ENCODE data around the gene FCN3. TPM values are rescaled to one million over a fixed set of nuclear protein-coding genes. Genes with fewer than 3 reads are reported as not detected.

Gene FCN3
- total and polyA plus RNA-seq, 9 of the 15 experiments (the other 6 are each of a cell fraction or from before 2014, with no cell fraction given), result 0.49 TPM; not detected in 8

GRCh38 chr1:27388337-27389005 is 13.8 kb upstream of the FCN3 start (continued):
- TF ChIP-seq REST (IDR thresholded peaks at IDR 0.05; ENCODE audit: borderline replicate concordance) (peak; percentile 85), REST (CRISPR knock-in tag; IDR thresholded peaks at IDR 0.05; ENCODE audit: low read depth) (no peak), MCM5 (IDR thresholded peaks at IDR 0.05; ENCODE audit: low read depth) (no peak), HMG20B (CRISPR knock-in tag; IDR thresholded peaks at IDR 0.05) (no peak), ZZZ3 (IDR thresholded peaks at IDR 0.05) (no peak), ZNF431 (CRISPR knock-in tag; IDR thresholded peaks at IDR 0.05) (no peak), KLF10 (CRISPR knock-in tag; IDR thresholded peaks at IDR 0.05) (no peak), TCFL5 (CRISPR knock-in tag; conservative IDR thresholded peaks at IDR 0.05) (no peak), ARNT (IDR thresholded peaks at IDR 0.05) (0 out of 4 replicates have a peak, but pooled peaks of 1 of the 2 experiments have one; percentile 42), STAG1 (CRISPR knock-in tag; IDR thresholded peaks at IDR 0.05; ENCODE audit: borderline replicate concordance) (peak; percentile 68; the same call in 1 of the 2 replicates), ZC3H8 (IDR thresholded peaks at IDR 0.05) (no peak), ETV6 (IDR thresholded peaks at IDR 0.05; ENCODE audit: borderline replicate concordance in 1 of 2, low read depth in 2 of 2, low read length in 1 of 2) (no peak), ETV6 (CRISPR knock-in tag; IDR thresholded peaks at IDR 0.05; ENCODE audit: borderline replicate concordance) (no peak), RBM22 (IDR thresholded peaks at IDR 0.05; ENCODE audit: low read depth, low read length, poor library complexity, severe bottlenecking) (no peak), SP1 (CRISPR knock-in tag; IDR thresholded peaks at IDR 0.05) (0 out of 2 replicates have a peak, but pooled peaks have one; percentile 46), OTX1 (CRISPR knock-in tag; IDR thresholded peaks at IDR 0.05) (peak; percentile 21; the same call in 1 of the 2 replicates), HIVEP1 (CRISPR knock-in tag; IDR thresholded peaks at IDR 0.05) (no peak), NR0B1 (IDR thresholded peaks at IDR 0.05; ENCODE audit: partially characterized antibody) (no peak), IFI16 (CRISPR knock-in tag; IDR thresholded peaks at IDR 0.05) (no peak), JUND (IDR thresholded peaks at IDR 0.05; ENCODE audit: borderline replicate concordance, low read depth, low read length) (peak; percentile 6; the same call in 1 of the 2 replicates), JUND (tag; IDR thresholded peaks at IDR 0.05; ENCODE audit: borderline replicate concordance, low read depth, low read length) (no peak; the same call in 2 of the 3 replicates), EHMT2 (IDR thresholded peaks at IDR 0.05) (no peak)
